Stimulated activated CD8-positive, alpha-beta memory T cell treated with anti-CD3 and anti-CD28 coated beads, Interleukin-12 subunit alpha, Interleukin-12 subunit beta, amount 100 ng/mL, for 24 hours (primary cell): ENCODE measurements around the gene DCBLD2.
"Not testable (repeated sequence)": the region's sequence is repeated elsewhere in the genome, so short reads cannot be mapped to it uniquely, and the experiment has no call there.

Experiments used
- DNase-seq: peaks from one replicate; pipeline ENCODE4 v3.0.0-alpha.2; 2020; ENCODE audit errors: extremely low read depth

The DCBLD2 gene

DNA sequence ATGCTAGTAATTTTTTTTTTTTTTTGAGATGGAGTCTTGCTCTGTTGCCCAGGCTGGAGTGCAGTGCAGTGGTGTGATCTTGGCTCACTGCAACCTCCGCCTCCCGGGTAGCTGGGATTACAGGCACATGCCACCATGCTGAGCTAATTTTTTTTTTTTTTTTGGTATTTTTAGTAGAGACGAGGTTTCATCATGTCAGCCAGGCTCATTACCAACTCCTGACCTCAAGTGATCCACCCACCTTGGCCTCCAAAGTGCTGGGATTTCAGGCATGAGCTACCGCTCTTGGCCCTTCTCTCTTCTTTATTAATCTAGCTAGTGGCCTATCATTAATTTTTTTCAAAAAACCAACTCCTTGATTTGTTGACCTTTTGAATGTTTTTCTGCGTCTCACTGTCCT lies 70.4 kb downstream of the DCBLD2 start:
- DNase-seq, result not testable (repeated sequence)

DNA sequence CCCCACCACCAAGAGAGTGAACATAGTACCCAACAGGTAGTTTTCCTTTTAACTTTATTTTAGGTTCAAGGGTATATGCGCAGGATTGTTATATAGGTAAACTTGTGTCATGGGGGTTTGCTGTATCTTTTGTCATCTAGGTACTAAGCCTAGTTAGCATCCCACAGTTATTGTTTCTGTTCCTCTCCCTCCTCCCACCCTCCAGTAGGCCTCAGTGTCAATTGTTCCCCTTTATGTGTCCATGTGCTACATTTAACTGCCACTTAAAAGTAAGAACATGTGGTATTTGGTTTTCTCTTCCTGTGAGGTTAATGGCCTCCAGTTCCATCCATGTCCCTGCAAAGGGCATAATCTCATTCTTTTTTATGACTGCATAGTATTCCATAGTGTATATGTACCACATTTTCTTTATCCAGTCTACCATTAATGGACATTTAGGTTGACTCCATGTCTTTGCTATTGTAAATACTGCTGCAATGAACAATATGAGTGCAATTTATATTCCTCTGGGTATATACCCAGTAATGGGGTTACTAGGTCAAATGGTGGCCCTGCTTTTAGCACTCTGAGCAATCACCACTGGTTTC lies 72.2 kb downstream of the DCBLD2 start:
- no peak for DNase-seq

DNA sequence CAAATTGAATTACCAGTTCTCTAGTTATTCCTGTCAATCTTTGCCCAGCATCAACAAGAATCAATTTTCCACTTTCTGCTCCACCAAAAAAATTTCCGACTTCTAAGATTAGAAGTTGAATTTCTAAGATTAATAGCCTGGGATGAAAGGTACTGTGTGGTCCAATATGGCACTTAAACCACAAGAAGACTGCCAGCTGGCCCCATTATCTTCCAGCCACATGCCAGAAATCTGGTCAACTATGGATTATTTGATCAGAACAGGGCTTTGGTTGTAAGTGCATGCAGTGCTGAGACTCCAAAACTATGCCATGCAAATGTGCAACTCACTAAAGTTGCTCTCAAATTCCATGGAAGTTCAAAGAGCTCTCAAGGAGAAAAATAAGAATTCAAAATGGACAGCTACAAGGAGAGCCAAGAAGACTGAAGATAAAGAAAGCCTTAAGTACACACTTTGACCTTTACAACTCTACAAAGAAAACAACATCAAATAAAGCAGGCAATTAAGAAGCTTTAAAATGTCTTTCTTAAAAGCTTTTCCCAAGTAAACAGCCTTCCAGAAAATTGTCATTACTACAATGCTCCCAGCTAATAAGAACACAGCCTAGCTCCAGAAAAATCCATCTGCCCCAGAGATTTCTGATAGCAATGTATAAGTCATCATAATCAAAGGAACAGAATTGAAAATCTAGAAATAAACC lies 74.1 kb downstream of the DCBLD2 start:
- no peak for DNase-seq

DNA sequence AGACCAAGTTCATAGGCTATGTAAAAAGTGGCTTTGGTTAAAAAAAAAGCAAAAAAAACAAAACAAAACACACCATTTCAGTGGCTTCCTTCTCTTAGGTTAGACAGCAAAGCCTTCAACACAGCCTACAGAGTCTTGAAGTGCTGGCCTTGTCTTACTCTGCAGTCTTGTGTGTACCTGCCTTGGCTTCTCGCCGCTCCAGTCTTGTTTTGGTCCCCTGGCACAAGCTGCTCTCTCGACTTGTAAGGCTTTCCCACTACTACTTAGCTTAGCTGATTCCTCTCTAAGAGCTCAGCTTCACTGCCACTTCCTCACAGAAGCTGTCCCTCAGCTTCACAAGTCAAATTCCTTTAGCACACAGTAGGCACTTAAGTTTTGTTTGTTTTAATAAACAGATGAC lies 75.4 kb downstream of the DCBLD2 start:
- DNase-seq, result no peak

DNA sequence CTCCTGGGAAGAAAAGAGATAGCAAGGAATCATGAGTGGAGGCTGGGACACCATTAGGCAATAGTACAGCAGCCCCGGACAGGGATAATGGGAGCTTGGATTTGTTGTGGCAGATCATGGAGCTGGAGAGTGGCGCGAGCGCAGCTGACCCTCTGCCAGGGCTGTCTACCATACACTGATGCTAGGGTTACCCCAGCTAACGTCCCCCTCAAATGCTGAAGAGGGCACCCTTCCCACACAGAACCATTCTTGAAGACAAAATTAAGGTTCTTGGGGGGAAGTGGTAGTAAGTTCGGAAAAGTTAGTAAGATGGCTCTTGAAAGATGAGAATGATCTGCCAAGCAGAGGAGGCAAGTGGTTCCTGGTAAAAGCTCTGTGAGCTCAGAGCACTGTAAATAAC lies 77.2 kb downstream of the DCBLD2 start:
- no peak for DNase-seq

DNA sequence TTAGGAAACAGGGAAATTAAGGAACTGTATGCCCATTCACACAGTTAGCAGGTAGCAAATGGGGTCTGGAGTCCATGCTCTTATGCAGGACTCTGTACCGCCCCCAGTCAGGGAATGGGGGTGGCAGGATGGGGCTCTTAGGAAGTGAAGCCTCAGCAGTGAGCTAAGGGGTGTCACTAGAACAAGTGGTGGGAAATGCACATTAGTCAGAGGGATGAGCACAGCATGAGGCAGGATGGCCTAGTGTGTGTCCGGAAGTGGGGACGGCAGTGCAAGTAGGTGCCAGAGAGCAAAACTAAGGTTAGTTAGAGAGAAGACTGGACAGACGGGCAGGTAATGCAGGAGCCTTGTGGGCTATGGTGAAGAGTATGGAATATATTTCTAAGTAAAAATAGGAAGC lies 77.7 kb downstream of the DCBLD2 start:
- DNase-seq, result no peak

DNA sequence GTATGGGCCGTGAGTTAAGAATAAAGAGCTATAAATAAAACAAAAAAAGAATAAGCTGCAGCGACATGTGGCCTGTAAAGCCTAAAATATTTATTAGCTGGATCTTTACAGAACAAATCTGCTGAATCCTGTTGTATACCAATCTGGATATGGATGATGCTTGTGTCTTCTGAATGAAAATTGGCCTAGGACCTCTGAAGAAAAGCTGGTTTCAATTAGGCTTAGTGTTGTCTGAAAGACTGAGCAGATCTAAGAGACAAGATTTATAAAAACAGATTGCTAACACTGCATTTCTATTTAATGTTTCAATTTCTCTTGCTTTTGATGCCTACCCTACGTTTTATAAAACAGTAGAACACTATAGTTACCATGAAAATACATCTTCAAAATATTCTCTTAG lies 80.4 kb downstream of the DCBLD2 start:
- no peak for DNase-seq

DNA sequence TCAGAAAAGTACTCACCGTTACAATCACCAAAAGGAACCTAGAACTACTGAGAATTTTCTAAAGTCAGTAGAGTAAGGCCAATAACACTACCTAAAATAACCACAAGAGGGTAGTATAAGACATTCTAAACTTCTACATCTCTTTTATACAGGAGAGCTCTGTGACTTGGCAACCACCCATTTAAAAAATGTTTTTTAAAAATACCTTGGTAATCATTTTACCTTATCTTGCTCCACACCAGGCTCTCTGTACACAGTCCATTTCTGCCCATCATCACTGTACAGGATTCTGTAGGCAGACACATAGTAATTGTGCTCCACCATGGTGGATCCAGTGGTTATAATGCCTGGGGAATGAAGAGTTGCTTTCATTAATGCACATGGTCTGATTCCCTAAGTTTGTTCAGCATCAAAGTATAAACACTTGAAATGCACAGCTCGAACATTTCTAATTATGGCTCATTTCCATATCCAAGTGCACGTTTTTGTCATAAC lies 83.9 kb downstream of the DCBLD2 start:
- no peak for DNase-seq

DNA sequence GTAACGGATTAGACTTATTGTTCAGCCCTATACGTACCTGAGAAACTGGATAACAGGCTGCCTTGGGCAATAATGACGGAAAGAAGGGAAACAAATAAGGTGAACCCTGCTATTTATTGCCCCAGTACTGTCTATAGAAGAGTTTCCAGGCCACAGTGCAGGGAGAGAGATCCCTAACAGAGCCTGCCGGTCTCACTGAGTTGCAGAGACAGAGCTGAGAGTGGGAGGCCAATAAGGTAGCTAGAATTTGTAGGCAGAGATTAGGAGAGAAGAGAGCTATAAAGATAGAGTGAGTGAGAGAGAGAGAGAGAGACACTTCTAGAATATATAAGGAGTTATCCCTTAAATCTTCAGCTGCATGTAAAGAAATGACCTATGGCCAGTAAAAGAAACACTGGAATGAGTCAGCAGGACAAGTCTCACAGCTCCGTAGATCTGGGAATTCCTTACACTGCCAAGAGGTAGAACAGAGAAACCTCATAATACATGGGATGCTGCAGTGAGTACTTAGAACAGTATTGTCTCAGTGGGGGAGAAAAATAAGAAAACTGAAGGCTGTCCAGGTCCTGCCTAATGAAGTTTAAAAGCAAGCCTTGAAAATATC lies 86.6 kb downstream of the DCBLD2 start:
- no peak for DNase-seq

DNA sequence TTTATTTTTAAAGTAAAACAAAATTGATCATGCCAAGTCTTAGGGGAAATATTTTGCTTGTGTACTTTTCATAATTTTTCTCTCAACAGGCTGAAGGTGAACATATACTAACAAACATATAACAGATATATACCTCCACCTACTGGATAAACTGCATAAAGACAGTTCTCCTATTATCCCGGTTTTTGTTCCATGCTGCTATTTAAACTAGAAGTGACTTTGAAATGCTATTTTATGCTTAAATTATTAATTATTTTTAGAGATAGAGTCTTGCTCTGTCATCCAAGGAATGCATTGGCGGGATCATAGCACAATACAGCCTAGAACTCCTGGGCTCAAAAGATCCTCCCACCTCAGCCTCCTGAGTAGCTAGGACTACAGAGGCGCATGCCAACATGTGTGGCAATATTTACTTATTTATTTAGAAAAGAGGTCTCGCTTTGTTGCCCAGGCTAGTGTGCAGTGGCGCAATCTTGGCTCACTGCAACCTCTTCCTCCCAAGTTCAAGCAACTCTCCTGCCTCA lies 88.6 kb downstream of the DCBLD2 start:
- no peak for DNase-seq

DNA sequence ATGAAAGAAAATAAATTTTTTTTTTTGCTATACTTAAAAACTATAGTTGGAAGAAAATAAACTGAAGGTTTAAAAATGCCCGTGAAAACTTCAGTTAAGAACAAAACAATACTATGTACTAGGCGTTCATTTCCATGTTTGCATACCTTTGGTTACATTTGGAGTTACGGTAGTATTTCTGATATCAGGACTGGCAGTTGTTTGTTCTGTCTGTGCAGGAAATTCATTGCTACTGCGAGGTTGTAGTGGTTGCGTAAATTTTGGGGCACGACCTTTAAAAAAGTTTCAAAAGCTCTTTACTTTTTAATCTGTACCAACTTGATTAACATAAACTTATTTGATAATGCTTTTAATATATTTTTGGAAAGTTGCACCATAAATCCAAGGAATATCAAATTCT lies 90.4 kb downstream of the DCBLD2 start:
- DNase-seq, result no peak

DNA sequence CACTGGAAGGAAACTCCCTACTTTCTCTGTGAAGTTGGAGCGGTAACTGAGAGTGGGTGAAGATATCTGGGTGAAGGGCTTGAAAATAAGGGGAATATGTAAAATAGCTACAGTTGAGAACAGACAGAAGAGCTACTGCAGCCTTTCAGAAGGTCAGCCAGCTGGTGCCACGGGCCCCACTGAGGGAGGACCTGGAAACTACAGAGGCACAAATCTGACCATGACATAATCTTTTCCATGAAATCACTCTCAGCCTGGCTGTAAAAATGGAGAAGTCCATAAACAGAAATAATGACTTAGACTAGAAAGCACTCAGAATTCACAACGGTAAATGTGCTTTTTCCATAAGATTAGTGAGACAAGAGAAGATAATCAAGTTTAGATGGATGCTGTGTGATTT lies 91.9 kb downstream of the DCBLD2 start:
- no peak for DNase-seq

DNA sequence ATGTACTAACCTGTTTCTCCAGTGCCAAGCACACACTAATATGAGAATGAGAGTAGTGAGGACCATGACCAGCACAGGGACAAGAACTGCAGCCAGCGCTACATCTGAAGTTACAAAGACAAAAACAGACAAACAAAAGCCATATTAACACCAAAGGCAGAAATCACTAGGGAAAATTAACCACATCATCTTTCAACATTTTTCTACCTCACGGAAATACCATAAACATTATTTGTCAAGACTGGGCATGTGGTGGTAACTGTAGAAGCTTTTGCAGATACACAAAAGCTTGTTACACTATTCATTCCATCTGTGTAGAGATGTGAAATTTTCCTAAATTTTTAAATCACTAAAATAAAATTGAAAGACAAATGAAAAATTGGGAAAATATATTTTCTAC lies 93.4 kb downstream of the DCBLD2 start:
- DNase-seq, result no peak

DNA sequence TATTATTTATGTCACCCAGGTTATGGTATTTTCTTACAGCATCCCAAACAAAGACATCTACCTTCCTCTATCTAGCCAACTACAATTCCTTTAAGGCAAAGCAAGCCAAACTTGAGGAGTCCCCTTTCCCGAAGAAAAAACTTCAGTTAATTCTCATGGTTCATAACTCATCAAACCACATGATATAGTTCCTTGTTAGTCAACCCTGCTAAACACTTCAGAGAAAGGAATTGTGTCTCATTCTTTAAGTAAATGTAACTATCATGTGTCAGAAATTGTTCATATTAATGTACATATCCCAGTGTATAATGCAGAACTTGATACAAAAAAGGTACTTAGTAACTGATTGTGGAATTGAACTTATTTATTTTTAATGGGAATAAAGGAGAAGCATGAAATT lies 93.9 kb downstream of the DCBLD2 start:
- no peak for DNase-seq

DNA sequence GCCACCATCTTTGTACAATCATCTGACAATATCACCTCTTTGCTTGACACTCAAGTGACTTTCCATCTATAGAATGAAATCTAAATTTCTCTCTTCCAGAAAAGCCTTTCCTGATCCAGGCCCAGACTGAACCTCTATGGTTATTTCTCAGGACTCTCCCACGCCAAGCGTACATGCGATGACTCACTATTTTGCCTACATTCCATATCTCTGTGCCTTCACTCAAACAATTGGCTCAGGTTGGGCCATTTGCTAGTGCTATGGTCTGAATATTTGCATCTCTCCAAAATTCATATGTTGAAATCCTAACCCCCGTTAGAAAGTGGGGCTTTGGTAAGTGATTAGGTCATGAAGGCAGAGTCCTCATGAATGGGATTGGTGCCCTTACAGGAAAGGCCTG lies 94.5 kb downstream of the DCBLD2 start:
- no peak for DNase-seq

DNA sequence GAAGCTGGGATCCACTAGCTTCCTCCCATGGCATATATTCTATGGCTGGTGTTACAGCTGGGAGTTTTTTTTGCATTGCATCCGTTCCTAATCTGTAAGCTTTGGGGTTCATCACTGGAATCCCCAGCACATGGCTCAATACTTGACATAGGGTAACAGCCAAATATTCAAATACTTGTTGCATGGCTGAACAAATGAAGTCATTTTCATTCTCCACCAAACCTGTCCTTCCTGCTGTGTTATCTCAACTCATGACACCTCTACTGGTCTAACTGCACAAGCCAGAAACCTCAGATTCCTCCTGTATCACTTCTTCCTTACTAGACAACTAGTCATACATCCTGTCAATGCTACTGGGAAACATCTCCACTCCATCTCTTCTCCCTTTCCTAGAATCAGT lies 95.0 kb downstream of the DCBLD2 start:
- no peak for DNase-seq

DNA sequence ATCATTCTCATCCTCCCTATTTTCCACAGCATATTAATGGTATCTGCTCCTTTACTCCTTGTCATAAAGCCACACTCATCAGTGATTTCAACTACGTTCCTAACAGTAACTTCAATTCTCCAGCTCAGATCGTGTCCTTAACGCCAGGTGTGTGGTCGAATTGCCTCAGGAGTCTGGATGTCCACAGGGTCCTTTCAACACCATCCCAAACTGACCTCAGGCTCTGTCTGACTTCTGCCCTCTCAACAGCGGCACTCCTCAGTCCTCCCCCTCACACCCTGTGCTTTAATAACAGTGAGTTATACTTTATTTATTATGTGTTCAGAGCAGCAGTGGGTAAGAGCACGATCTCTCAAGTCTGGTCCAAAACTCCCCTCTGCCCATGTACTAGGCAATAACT lies 95.9 kb downstream of the DCBLD2 start:
- no peak for DNase-seq

DNA sequence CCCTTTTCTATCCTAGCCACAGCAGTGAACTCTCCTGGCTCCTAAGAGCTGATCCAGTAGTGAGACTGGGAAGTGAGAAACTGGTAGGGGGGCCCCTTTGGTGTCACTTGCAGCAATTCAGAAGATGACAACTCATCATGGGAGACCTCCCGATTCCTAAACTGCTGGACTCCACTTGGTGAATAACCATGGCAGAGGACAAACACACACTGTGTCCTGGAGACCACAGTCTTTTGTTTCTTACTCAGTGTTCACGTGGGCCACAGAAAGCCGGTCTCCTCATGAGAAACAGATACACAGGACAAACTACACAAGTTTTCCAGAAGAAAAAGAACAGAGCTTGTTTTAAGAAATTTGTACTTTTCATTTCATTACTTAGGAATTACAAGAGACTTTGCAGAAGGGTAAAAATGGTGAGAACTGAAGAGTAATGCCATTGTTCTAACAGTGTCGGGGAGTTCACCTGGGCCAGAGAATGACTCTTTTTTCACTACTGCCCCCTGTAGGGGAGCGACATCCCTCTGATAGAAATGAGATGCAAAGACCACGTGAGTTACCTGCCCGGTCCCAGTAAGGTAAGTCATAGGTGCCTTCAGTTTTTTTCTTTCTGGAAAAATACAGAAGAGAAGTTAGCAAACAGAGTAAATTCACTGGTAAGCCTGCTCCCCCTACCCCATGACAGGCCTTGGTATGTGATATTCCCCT lies 100.3 kb downstream of the DCBLD2 start:
- no peak for DNase-seq

DNA sequence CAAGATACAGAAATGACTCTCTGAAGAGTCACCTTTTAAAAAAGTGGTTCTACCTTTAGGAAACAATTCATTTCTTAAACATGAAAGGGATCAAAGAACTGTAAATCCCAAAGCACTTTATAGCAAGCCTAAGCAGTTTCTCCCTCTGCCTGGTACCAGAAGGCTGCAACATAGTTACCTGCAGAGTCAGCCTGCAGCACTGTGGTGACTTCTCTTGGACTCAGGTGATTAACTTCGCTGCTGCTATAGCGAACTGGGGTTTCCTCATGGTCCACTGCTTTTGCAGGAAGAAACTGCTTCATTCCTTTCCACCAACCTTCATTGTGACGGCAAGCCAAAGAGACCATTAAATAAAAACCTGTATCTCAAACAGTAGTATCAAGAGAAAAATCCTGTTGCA lies 101.1 kb downstream of the DCBLD2 start:
- DNase-seq, result no peak

DNA sequence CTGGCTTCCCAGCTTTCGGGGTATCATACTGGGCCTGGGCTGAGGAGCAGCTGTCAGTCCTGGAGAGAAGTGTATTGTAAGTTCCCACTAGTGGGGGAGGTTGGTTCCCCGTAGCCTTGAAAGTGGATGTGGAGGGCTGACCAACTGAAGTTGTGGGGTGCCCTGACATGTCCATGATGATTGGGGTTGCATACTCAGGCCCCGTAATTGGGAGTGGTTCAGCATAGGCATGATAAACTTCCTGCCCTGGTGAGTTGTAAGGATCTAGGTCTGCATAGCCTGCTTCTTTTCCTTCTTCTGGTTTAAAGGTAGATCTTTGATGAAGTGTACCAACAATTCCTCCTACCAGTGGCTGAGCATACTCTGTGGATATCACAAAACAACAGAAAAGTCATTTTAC lies 102.0 kb downstream of the DCBLD2 start:
- no peak for DNase-seq

DNA sequence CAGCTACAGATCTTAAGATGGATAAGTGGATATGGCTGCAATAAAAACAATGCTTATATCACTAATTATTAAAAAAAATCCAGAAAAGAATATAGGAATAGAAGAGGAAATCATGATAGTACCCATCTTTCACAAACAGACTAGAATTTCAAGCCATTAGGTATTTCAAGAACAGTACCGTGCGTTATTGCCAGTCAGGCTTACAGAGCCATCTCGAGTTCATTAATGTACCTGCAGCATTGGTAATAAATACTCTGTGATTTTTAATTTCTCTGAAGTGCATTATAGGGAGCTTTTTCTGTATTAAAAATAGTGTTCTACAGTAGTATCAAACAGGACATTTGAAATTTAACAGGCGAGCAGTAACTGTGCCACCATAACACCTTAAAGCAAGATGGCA lies 102.7 kb downstream of the DCBLD2 start:
- DNase-seq, result no peak

DNA sequence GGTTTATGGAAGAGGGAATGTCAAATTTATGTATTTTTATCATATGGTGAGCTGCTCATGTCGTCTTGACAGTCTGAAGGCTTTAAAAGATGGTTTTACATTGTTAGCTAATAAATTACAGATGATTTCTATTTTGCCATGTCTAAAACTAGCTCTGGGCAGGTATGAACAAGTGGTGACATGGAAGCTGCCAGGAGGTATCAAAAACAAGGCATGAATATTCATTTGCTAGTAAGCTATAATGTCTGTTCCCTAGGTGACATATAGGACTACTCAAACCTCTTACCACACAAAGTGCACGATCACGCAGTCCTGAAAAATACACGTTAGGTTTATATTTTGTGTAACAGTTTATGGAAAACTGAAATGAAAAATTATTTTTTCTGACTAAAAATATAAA lies 103.6 kb downstream of the DCBLD2 start:
- DNase-seq, result no peak

DNA sequence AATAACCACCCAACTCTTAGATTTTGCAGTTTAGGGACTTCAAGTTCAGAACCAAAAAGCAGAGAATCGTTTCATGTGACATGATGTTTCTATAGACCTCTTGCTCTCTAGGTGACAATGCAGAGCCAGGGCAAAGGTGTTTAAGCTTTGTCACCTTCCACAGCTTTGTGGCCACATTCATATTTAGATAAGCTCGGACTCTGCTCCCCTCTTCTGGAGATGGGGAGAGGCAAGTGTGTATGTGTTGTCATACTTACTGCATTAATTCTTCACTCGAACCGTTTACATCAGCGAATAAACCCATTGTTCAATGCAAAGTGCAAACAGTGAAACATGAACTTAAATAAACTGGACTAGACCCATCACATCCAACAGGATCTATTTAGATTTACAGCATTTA lies 105.2 kb downstream of the DCBLD2 start:
- no peak for DNase-seq
